Endothelial cell of umbilical vein (primary cell): Measurements from ENCODE around the gene TRERF1. TPM values are rescaled to one million over a fixed set of nuclear protein-coding genes. Genes with fewer than 3 reads are reported as not detected.

Source experiments
- BruUV-seq: library from RNA; stranded (reverse); fragments of 400-500 nt; replicated peaks from 2 replicates; lab custom pipeline; 2021; lab: Mats Ljungman, UMichigan
- CTCF ChIA-PET: fragments of 300-600, 350-600 bp; sonication (Branson Sonifier 250); formaldehyde crosslinking; loops from one replicate; lab custom pipeline; 2021; ENCODE audit warnings: antibody characterized with exemption, inconsistent platforms; lab: Charles Lee
- POLR2A ChIA-PET: fragments of 300-600, 350-600 bp; sonication (Branson Sonifier 250); formaldehyde crosslinking; loops from one replicate; lab custom pipeline; 2021; ENCODE audit warnings: antibody characterized with exemption, inconsistent platforms; lab: Charles Lee
- DNase-seq: peaks from one replicate; pipeline ENCODE4 v3.0.0-alpha.2; 2011; ENCODE audit warnings: low read depth, low spot score
- FAIRE-seq: peaks from 2 replicates; lab custom pipeline; 2011; peaks lifted over from hg19 to GRCh38; lab: Jason Lieb, UNC
- H2AFZ ChIP-seq: 2 replicates; pipeline ENCODE4 v1.6.0; 2012; ENCODE audit warnings: low read depth, low read length, control low read depth, inconsistent platforms
- H3K27ac ChIP-seq: 2 replicates; pipeline ENCODE4 v1.5.1; 2011; ENCODE audit warnings: low read depth, mild to moderate bottlenecking, control low read depth, low read length, moderate library complexity; ENCODE audit not compliant: insufficient read depth
- H3K27me3 ChIP-seq, 2 experiments: 2 replicates each; pipeline versions ENCODE4 v1.6.0 to v1.6.1; 2011; ENCODE audit warnings: low read length in 2 of 2, mixed read lengths in 1 of 2; ENCODE audit not compliant: control insufficient read depth in 2 of 2, insufficient read depth in 2 of 2
- H3K36me3 ChIP-seq, 2 experiments: 2 replicates in 1 of 2; 3 replicates in 1 of 2; pipeline ENCODE4 v1.5.1; 2011; ENCODE audit warnings: low read length in 2 of 2, mild to moderate bottlenecking in 1 of 2, moderate library complexity in 1 of 2; ENCODE audit not compliant: control insufficient read depth in 2 of 2, insufficient read depth in 2 of 2; ENCODE audit errors: extremely low read depth in 1 of 2
- H3K4me1 ChIP-seq: 3 replicates; pipeline ENCODE4 v1.5.1; 2011; ENCODE audit warnings: mild to moderate bottlenecking, low read length; ENCODE audit not compliant: control insufficient read depth, insufficient read depth; ENCODE audit errors: extremely low read depth
- H3K4me2 ChIP-seq: 2 replicates; pipeline ENCODE4 v1.6.1; 2011; ENCODE audit warnings: low read length, control low read depth, mixed read lengths; ENCODE audit not compliant: insufficient read depth
- H3K4me3 ChIP-seq, 3 experiments: fragments of 200-600 bp in 1 of 3; sonication (generic), shearing (Covaris generic) in 1 of 3; replicated peaks in 1 of 3; 2 replicates each; pipeline ENCODE4 v1.5.1; 2011 to 2016; ENCODE audit warnings: control low read depth in 3 of 3, low read length in 3 of 3, mild to moderate bottlenecking in 2 of 3, inconsistent platforms in 1 of 3, low read depth in 1 of 3, moderate library complexity in 1 of 3; ENCODE audit not compliant: insufficient read depth in 1 of 3
- H3K79me2 ChIP-seq: 2 replicates; pipeline ENCODE4 v1.6.0; 2012; ENCODE audit warnings: low read length, inconsistent platforms; ENCODE audit not compliant: control insufficient read depth, insufficient read depth
- H3K9ac ChIP-seq: replicated peaks from 2 replicates; pipeline ENCODE3; 2011; ENCODE audit warnings: low read length, control low read depth; ENCODE audit not compliant: insufficient read depth; ENCODE audit errors: extremely low read depth
- H3K9me1 ChIP-seq: replicated peaks from 3 replicates; pipeline ENCODE4 v1.6.0; 2011; ENCODE audit warnings: mild to moderate bottlenecking, low read length; ENCODE audit not compliant: control insufficient read depth, insufficient read depth; ENCODE audit errors: extremely low read depth
- H3K9me3 ChIP-seq: replicated peaks from 2 replicates; pipeline ENCODE4 v1.5.1; 2012; ENCODE audit warnings: low read length, inconsistent platforms; ENCODE audit not compliant: control insufficient read depth, insufficient read depth
- H4K20me1 ChIP-seq: replicated peaks from 2 replicates; pipeline ENCODE3; 2011; ENCODE audit warnings: mild to moderate bottlenecking, low read length; ENCODE audit not compliant: control insufficient read depth, insufficient read depth; ENCODE audit errors: extremely low read depth
- EZH2 ChIP-seq: IDR thresholded peaks from 2 replicates; pipeline ENCODE4 v1.6.1; 2012; ENCODE audit warnings: borderline replicate concordance, low read depth, mild to moderate bottlenecking, moderate library complexity, low read length, inconsistent platforms; ENCODE audit not compliant: severe bottlenecking
- FOS ChIP-seq: IDR thresholded peaks from 2 replicates; pipeline ENCODE4 v1.6.1; 2011; ENCODE audit warnings: mild to moderate bottlenecking, low read length, moderate library complexity, borderline replicate concordance; ENCODE audit not compliant: insufficient read depth
- GATA2 ChIP-seq: IDR thresholded peaks from 2 replicates; pipeline ENCODE4 v1.7.0; 2011; ENCODE audit warnings: low read depth, mild to moderate bottlenecking, moderate library complexity, mixed read lengths, low read length; ENCODE audit not compliant: insufficient read length, insufficient read depth
- JUN ChIP-seq: IDR thresholded peaks from 2 replicates; pipeline ENCODE4 v1.6.1; 2011; ENCODE audit warnings: borderline replicate concordance, low read depth; ENCODE audit not compliant: insufficient read length, insufficient read depth
- MYC ChIP-seq: IDR thresholded peaks from one replicate; pipeline ENCODE4 v1.6.1; 2011; ENCODE audit warnings: mild to moderate bottlenecking, low read depth, low read length
- POLR2A ChIP-seq: IDR thresholded peaks from 2 replicates; pipeline ENCODE4 v1.6.1; 2012; ENCODE audit warnings: low read depth, mild to moderate bottlenecking, control low read depth, low read length
- POLR2AphosphoS5 ChIP-seq: IDR thresholded peaks from 2 replicates; pipeline ENCODE4 v1.6.1; 2012; ENCODE audit warnings: low read depth, mild to moderate bottlenecking, control low read depth, low read length, moderate library complexity; ENCODE audit not compliant: insufficient read depth
- dilution Hi-C: fragments of 300-500 bp; cut with MboI; formaldehyde crosslinking; loops from one replicate; pipeline ENCODE4 v1.15.0; 2019; ENCODE audit warnings: low sequenced_read_pairs; ENCODE audit not compliant: extremely low pct_ligation_motif_present
- intact Hi-C: fragments of 100-400 bp; cut with micrococcal nuclease; formaldehyde crosslinking; loops from one replicate; pipeline ENCODE4 v1.10.0; 2022
- polyA plus RNA-seq, 4 experiments: library from polyadenylated mRNA; depleted of rRNA in 3 of 4; stranded (reverse) in 3 of 4; unstranded in 1 of 4; fragments of >200 nt; gene quantifications; 2 replicates each; pipeline versions ENCODE4 v1.2.1 to v1.2.3, GENCODE V29; 2011 to 2012; ENCODE audit warnings: missing spikeins in 1 of 4
- total RNA-seq: library from RNA; stranded (reverse); gene quantifications from 2 replicates; pipeline ENCODE4 v1.2.3, GENCODE V29; 2021
- TF ChIP-seq, protein P1 (sequence below): IDR thresholded peaks from 2 replicates; pipeline ENCODE4 v1.6.1; 2011; ENCODE audit not compliant: insufficient read depth, insufficient read length
- TF ChIP-seq, protein P2 (sequence below), 2 donors: IDR thresholded peaks; 1 replicate in 1 of 2; 2 replicates in 1 of 2; pipeline ENCODE4 v1.5.1; 2011; ENCODE audit warnings: low read length in 2 of 2, mild to moderate bottlenecking in 2 of 2, moderate library complexity in 2 of 2, control low read depth in 1 of 2, inconsistent platforms in 1 of 2, low read depth in 1 of 2; ENCODE audit not compliant: insufficient read depth in 1 of 2; ENCODE audit errors: extremely low read depth in 1 of 2

The TRERF1 gene
- total and polyA plus RNA-seq, 2 donors (not counting 3 experiments of a cell fraction or from before 2014, with no cell fraction given): 0.73 to 5.5 TPM

DNA sequence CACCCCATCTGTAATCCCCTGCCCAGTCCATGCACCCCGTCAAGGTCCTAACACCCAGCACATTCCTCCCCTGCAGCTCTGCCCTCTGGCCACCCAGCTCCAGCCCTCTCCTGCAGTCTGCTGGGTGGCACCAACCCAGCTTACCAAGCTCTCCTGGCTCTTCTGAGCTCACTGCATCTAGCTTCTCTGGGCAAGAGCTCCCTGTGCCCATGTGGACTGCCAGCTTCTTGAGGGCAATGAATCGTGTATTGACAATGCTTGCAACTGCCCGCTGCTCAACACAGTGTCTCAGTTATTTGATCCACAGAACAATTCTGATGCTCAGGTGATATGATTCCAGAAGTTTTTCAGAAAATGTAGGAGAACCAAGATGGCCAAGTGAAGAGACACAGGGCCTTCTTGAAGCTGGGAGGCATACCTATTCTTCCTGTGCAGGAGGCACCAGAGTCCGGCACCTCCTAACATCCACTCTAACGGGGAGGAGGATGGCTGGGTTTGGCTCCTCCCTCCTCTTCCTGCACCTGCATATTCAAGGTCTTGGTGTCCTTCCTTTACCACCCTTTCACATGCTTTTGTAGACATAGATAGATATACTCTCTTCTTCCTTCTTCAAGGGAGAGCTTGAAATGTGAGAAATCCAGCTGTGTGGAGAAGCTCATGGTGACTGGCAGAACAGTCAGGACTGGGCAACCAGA is 85.6 kb downstream of the TRERF1 start:
- dilution Hi-C loops: no loop called here
- FAIRE-seq (no peak), DNase-seq (no peak)
- ChIA-PET CTCF (interaction anchor here (1.1 to 1.5 kb wide), 3 partner anchors 10 to 57 kb away, joined by 3 to 5 read pairs (median 4); no protein-coding TSS in a partner anchor), POLR2A (no interaction called here)
- Histone ChIP-seq H3K4me1 (no peaks in the 10 kb centered on the region), H3K27me3 (no peaks in the 10 kb centered on the region), H3K4me3 (no peak overlapping the region), H3K36me3 (no peaks in the 10 kb centered on the region), H3K9me1 (no peaks in the 10 kb centered on the region), H3K79me2 (no peaks in the 10 kb centered on the region), H3K4me2 (no peak overlapping the region), H3K9ac (no peak overlapping the region), H2AFZ (no peak overlapping the region), H4K20me1 (no peaks in the 10 kb centered on the region), H3K9me3 (no peaks in the 10 kb centered on the region), H3K27ac (no peak overlapping the region)
- intact Hi-C loops: no loop called here
- TF ChIP-seq MYC (no peak), EZH2 (no peak), POLR2A (no peak)
- no TSS peak for BruUV-seq

DNA sequence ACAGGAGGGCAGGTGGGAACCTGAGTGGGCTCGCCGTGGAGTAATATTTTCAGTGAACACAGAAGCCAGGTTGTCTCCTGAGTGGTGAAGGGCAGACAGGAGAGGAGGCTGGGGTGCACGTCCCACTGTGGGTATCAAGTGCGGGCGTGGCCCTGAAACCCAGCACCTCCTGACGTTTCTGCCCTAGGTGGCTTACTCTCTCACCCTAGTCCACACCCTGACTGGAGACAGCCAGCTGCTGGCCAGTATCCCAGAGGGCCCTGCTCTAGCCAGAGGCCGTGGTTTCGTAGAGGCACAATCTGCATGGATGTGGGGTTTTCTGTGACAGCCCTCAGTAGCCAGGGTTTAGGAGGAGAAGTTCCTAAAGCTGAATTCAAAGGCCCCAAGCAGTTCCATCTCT is 86.7 kb downstream of the TRERF1 start:
- Histone ChIP-seq H3K4me1 (no peaks in the 10 kb centered on the region), H3K79me2 (no peaks in the 10 kb centered on the region), H3K27ac (no peak overlapping the region), H2AFZ (no peak overlapping the region), H3K9me3 (no peaks in the 10 kb centered on the region), H3K4me3 (no peak overlapping the region), H3K9me1 (no peaks in the 10 kb centered on the region), H3K27me3 (no peaks in the 10 kb centered on the region), H3K36me3 (no peaks in the 10 kb centered on the region), H3K9ac (no peak overlapping the region), H3K4me2 (no peak overlapping the region), H4K20me1 (no peaks in the 10 kb centered on the region)
- ChIA-PET POLR2A (no interaction called here), CTCF (no interaction called here)
- DNase-seq (no peak), FAIRE-seq (no peak)
- TF ChIP-seq, protein P1, sequence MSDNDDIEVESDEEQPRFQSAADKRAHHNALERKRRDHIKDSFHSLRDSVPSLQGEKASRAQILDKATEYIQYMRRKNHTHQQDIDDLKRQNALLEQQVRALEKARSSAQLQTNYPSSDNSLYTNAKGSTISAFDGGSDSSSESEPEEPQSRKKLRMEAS: no peak
- TF ChIP-seq EZH2: no peak
- no peak for TF ChIP-seq POLR2A
- TF ChIP-seq POLR2AphosphoS5: no peak
- TF ChIP-seq, protein P2, sequence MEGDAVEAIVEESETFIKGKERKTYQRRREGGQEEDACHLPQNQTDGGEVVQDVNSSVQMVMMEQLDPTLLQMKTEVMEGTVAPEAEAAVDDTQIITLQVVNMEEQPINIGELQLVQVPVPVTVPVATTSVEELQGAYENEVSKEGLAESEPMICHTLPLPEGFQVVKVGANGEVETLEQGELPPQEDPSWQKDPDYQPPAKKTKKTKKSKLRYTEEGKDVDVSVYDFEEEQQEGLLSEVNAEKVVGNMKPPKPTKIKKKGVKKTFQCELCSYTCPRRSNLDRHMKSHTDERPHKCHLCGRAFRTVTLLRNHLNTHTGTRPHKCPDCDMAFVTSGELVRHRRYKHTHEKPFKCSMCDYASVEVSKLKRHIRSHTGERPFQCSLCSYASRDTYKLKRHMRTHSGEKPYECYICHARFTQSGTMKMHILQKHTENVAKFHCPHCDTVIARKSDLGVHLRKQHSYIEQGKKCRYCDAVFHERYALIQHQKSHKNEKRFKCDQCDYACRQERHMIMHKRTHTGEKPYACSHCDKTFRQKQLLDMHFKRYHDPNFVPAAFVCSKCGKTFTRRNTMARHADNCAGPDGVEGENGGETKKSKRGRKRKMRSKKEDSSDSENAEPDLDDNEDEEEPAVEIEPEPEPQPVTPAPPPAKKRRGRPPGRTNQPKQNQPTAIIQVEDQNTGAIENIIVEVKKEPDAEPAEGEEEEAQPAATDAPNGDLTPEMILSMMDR (IDR thresholded peaks at IDR 0.05; ENCODE audit: extremely low read depth in 1 of 2, insufficient read depth in 1 of 2, low read depth in 1 of 2, low read length in 2 of 2): no peak
- no peak for TF ChIP-seq MYC
- no peak for TF ChIP-seq GATA2
- TF ChIP-seq JUN: no peak
- no peak for TF ChIP-seq FOS
- BruUV-seq: no TSS peak
- intact Hi-C loops: no loop called here
- dilution Hi-C loops: no loop called here
